ENCODE results near the gene PERM1.
"Not testable (repeated sequence)": the region's sequence is repeated elsewhere in the genome, so short reads cannot be mapped to it uniquely, and the experiment has no call there.

The PERM1 gene

DNA sequence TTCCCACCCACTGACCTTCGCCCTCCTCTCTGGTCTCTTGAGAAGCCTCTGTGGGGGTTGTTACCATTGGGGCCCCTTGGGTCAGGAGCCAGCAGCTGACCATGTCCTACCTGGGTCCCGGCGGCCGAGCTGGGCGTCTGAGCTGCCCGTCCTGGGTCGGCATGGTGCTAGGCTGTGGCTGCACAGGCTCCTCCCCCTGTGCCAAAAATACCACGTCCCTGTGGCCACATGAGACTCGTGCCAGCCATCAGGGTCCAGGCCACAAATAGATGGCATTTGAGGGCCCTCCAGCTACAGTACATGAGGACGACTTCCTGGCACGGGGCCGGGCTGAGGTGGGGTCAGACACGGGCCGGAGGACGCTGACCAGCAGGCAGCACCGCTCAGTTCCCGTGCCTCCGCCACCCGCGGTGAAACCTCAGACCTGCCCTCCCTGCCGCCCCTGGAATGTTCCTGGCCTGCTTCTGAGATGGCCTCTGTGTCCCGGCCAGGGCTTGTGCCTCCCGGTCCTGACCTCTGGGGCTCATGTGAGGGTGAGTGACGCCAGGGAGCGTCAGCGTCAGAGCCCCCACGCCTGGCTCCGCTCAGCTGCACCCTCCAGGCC lies at the start of gene PERM1:
PERM1 (minus strand) TSS at position 139 of the 604 bp plus-strand sequence. CDS start 1,064 bp downstream, outside the sequence.
- DNase-seq (ENCODE audit: low read depth in 2 of 3, low spot score in 2 of 3): no peak

DNA sequence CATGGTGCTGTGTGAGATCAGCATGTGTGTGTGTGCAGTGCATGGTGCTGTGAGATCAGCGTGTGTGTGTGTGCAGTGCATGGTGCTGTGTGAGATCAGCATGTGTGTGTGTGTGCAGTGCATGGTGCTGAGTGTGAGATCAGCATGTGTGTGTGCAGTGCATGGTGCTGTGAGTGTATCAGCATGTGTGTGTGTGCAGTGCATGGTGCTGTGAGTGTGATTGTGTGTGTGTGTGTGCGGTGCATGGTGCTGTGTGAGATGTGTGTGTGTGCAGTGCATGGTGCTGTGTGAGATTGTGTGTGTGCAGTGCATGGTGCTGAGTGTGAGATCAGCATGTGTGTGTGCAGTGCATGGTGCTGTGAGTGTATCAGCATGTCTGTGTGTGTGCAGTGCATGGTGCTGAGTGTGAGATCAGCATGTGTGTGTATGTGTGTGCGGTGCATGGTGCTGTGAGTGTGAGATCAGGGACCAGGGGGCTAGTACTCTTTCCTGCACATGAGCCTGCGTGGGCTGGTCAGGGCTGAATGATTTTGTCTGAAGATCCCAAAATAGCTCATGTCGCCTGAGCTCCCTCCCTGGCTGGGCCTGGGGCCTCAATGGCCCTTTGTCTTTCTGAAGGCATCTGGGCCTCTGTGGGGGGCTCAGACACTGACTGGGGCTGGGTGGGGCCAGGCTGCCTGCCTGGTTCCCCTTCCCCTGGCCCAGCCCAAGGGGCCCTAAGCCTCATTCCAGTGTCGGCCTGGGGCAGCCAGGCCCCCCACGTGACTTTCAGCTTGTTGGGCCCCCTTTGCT lies 49.2 kb upstream of the PERM1 start:
- not testable (repeated sequence) for DNase-seq (ENCODE audit: low read depth in 2 of 3, low spot score in 2 of 3)

GRCh38 chr1:1027791-1028190 lies 45.9 kb upstream of the PERM1 start:
- DNase-seq (ENCODE audit: low read depth in 2 of 3, low spot score in 2 of 3): no peak

GRCh38 chr1:1026599-1027413 lies 44.9 kb upstream of the PERM1 start:
- DNase-seq (ENCODE audit: low read depth in 2 of 3, low spot score in 2 of 3): no peak

GRCh38 chr1:1025730-1026129 lies 43.8 kb upstream of the PERM1 start:
- DNase-seq (ENCODE audit: low read depth in 2 of 3, low spot score in 2 of 3): no peak

- no peak for DNase-seq (ENCODE audit: low read depth in 2 of 3, low spot score in 2 of 3)
These were observed 43.1 kb upstream of the PERM1 start for GRCh38 chr1:1024771-1025699.

- no peak for DNase-seq (ENCODE audit: low read depth in 2 of 3, low spot score in 2 of 3)
These were observed 42.4 kb upstream of the PERM1 start for GRCh38 chr1:1024149-1024770.

- no peak for DNase-seq (ENCODE audit: low read depth in 2 of 3, low spot score in 2 of 3)
These were observed 41.8 kb upstream of the PERM1 start for GRCh38 chr1:1023700-1024099.

- no peak for DNase-seq (ENCODE audit: low read depth in 2 of 3, low spot score in 2 of 3)
These were observed 40.6 kb upstream of the PERM1 start for GRCh38 chr1:1022302-1023009.

- no peak for DNase-seq (ENCODE audit: low read depth in 2 of 3, low spot score in 2 of 3)
These were observed 40.0 kb upstream of the PERM1 start for GRCh38 chr1:1021920-1022259.

DNA sequence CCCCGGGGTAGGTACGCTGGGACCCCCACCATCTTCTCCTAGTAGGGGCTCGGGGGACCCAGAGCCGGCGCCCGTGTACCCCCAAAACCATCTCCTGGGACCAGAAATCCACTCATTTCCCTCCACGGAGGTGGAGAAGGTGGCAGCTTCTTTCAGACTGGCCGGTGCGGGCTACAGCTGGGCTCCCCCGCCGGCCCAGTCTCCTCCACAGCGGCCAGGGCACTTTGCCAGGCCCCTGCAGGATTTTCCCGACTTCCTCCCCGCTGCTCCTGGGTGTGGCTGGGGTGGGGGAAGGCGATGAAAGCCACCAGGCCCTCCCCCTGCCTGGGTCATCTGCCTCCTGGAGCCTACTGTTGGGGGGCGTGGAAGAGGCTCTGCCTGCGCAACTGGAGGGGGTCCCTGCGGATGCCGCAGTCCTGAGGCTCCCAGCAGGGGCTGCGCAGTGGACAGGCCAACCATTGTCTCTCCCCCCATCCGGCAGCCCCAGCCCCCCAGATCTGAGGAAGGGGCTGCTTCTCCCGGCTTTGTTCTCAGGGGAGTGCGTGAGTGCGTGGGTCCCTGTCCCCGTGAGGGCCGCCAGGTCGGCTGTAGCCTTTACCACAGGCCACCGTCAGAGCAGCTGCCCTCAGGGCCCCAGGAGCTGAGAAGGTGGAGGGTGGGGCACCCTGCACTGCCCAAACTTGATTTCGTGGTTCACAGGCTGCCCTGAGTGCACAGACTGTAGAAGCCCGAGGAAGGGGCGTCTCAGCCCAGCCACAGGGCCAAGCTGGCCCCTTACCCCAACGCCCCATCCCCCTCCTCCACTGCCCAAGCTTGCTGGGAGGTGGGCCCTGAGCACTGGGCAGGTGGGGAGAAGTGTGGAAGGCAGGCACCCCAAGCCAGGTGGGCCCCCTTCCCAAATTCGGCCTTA lies 39.4 kb upstream of the PERM1 start:
- DNase-seq (ENCODE audit: low read depth in 2 of 3, low spot score in 2 of 3): no peak

DNA sequence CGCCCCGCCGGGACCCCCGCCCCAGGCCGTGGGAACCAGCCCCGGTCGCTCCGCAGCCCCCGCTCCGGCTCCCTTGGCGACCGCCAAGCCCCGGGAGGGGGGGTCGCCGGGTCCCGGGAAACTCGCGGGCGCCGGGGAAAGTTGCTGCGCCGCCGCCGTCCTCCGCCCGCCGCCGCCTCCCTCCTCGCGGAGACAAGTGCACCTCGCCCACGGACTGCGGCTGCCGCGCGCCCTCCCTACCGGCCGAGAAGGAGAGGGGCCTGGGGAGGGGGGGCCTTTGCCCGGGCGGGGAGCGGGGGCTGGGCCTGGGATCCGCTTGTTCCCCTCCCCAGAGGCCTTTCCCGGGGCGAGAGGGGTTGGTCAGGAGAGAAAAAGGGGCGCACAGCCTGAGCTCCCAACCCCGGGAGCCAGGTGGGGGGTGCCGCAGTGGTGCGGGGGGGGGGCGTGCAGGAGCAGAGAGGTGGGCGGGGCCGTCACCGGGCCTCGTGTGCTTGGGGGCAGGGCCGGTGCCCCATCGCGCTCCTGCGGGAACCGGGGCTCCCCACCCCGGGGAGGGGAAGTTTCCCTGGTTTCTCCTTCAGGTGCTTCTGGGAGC lies 38.6 kb upstream of the PERM1 start:
- DNase-seq (ENCODE audit: low read depth in 2 of 3, low spot score in 2 of 3): no peak

- DNase-seq (ENCODE audit: low read depth in 2 of 3, low spot score in 2 of 3): no peak
These were observed 38.1 kb upstream of the PERM1 start, which contains the start of gene AGRN for GRCh38 chr1:1020000-1020404. TSS of gene AGRN (plus strand) at chr1:1020120. CDS start at chr1:1020173, 53 bp downstream.

GRCh38 chr1:1019122-1019999 lies 37.5 kb upstream of the PERM1 start:
- peak; percentile 58 to 68 (median 64) for DNase-seq (ENCODE audit: low read depth in 2 of 3, low spot score in 2 of 3)

DNA sequence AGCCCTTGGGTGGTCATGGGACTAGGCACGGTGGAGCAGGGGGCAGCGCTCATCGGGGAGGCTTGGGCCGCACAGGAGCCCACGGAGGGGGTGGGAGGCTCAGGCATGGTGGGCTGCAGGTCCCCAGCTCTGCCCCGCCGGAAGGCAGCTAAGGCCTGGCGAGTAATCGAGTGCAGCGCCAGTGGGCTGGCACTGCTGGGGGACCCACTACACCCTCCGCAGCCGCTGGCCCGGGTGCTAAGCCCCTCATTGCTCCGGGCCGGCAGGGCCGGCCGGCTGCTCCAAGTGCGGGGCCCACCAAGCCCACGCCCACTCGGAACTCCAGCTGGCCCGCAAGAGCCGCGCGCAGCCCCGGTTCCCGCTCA lies 36.4 kb upstream of the PERM1 start:
- DNase-seq (ENCODE audit: low read depth in 2 of 3, low spot score in 2 of 3): not testable (repeated sequence)

DNA sequence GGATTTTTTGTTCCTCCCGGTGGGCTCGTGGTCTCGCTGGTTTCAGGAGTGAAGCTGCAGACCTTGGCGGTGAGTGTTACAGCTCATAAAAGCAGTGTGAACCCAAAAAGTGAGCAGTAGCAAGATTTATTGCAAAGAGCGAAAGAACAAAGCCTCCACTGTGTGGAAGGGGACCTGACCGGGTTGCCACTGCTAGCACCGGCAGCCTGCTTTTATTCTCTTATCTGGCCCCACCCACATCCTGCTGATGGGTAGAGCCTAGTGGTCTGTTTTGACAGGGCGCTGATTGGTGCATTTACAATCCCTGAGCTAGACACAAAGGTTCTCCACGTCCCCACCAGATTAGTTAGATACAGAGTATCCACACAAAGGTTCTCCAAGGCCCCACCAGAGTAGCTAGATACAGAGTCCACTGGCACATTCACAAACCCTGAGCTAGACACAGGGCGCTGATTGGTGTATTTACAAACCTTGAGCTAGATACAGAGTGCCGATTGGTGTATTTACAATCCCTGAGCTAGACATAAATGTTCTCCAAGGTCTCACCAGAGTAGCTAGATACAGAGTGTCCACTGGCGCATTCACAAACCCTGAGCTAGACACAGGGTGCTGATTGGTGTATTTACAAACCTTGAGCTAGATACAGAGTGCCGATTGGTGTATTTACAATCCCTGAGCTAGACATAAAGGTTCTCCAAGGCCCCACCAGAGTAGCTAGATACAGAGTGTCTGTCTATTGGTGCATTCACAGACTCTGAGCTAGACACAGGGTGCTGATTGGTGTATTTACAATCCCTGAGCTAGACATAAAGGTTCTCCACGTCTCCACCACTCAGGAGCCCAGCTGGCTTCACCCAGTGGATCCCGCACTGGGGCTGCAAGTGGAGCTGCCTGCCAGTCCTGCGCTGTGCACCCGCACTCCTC lies 35.8 kb upstream of the PERM1 start:
- not testable (repeated sequence) for DNase-seq (ENCODE audit: low read depth in 2 of 3, low spot score in 2 of 3)

All from activated CD8-positive, alpha-beta memory T cell treated with anti-CD3 and anti-CD28 coated beads for 48 hours (primary cell).